Measurements from ENCODE around the gene SSPN.

The SSPN gene

GRCh38 chr12:26152507-26153102, 42.8 kb upstream of the SSPN start:
- TF ChIP-seq CREB1 (IDR thresholded peaks at IDR 0.05; ENCODE audit: low read depth) (no peak), ZBTB7A (IDR thresholded peaks at IDR 0.05; ENCODE audit: low read depth) (no peak), YY1 (IDR thresholded peaks at IDR 0.05; ENCODE audit: low read depth) (no peak)

GRCh38 chr12:26153421-26154154, 41.8 kb upstream of the SSPN start:
- TF ChIP-seq MAX (IDR thresholded peaks at IDR 0.05) (0 out of 2 replicates have a peak, but pooled peaks have one; percentile 18), EP300 (IDR thresholded peaks at IDR 0.05; ENCODE audit: borderline replicate concordance) (peak; percentile 59; the same call in 1 of the 2 replicates), NFIC (IDR thresholded peaks at IDR 0.05) (peak; percentile 50; the same call in 1 of the 2 replicates), ZBTB7A (IDR thresholded peaks at IDR 0.05; ENCODE audit: low read depth) (no peak), FOXM1 (IDR thresholded peaks at IDR 0.05; ENCODE audit: borderline replicate concordance, low read depth) (0 out of 2 replicates have a peak, but pooled peaks have one; percentile 26), CEBPB (IDR thresholded peaks at IDR 0.05) (no peak), REST (IDR thresholded peaks at IDR 0.05; ENCODE audit: low read depth) (no peak), USF1 (IDR thresholded peaks at IDR 0.05) (no peak), TCF12 (IDR thresholded peaks at IDR 0.05; ENCODE audit: low read depth) (peak; percentile 45; the same call in 1 of the 2 replicates), TEAD4 (IDR thresholded peaks at IDR 0.05) (peak; percentile 83), RAD21 (IDR thresholded peaks at IDR 0.05; ENCODE audit: low read depth) (peak; percentile 36), YY1 (IDR thresholded peaks at IDR 0.05; ENCODE audit: low read depth) (no peak), CREB1 (IDR thresholded peaks at IDR 0.05; ENCODE audit: low read depth) (no peak), TAF1 (IDR thresholded peaks at IDR 0.05; ENCODE audit: low read depth) (no peak), EGR1 (IDR thresholded peaks at IDR 0.05) (no peak)

- TF ChIP-seq TCF12 (IDR thresholded peaks at IDR 0.05; ENCODE audit: low read depth), result no peak
- no peak for TF ChIP-seq TEAD4 (IDR thresholded peaks at IDR 0.05)
- TF ChIP-seq CEBPB (IDR thresholded peaks at IDR 0.05), result no peak
- no peak for TF ChIP-seq CREB1 (IDR thresholded peaks at IDR 0.05; ENCODE audit: low read depth)
- TF ChIP-seq TAF1 (IDR thresholded peaks at IDR 0.05; ENCODE audit: low read depth), result no peak
- no peak for TF ChIP-seq YY1 (IDR thresholded peaks at IDR 0.05; ENCODE audit: low read depth)
- no peak for TF ChIP-seq FOXM1 (IDR thresholded peaks at IDR 0.05; ENCODE audit: borderline replicate concordance, low read depth)
- TF ChIP-seq USF1 (IDR thresholded peaks at IDR 0.05), result no peak
- TF ChIP-seq RAD21 (IDR thresholded peaks at IDR 0.05; ENCODE audit: low read depth), result no peak
- TF ChIP-seq REST (IDR thresholded peaks at IDR 0.05; ENCODE audit: low read depth), result no peak
- no peak for TF ChIP-seq EGR1 (IDR thresholded peaks at IDR 0.05)
- TF ChIP-seq ZBTB7A (IDR thresholded peaks at IDR 0.05; ENCODE audit: low read depth), result no peak
- TF ChIP-seq MAX (IDR thresholded peaks at IDR 0.05), result no peak
- no peak for TF ChIP-seq NFIC (IDR thresholded peaks at IDR 0.05)
- no peak for TF ChIP-seq EP300 (IDR thresholded peaks at IDR 0.05; ENCODE audit: borderline replicate concordance)
These were observed 39.0 kb upstream of the SSPN start for GRCh38 chr12:26156201-26156871.

- no peak for TF ChIP-seq ZBTB7A (IDR thresholded peaks at IDR 0.05; ENCODE audit: low read depth)
- TF ChIP-seq TAF1 (IDR thresholded peaks at IDR 0.05; ENCODE audit: low read depth), result no peak
- TF ChIP-seq YY1 (IDR thresholded peaks at IDR 0.05; ENCODE audit: low read depth), result no peak
- TF ChIP-seq TCF12 (IDR thresholded peaks at IDR 0.05; ENCODE audit: low read depth), result no peak
- TF ChIP-seq CREB1 (IDR thresholded peaks at IDR 0.05; ENCODE audit: low read depth), result no peak
- no peak for TF ChIP-seq EP300 (IDR thresholded peaks at IDR 0.05; ENCODE audit: borderline replicate concordance)
- TF ChIP-seq CEBPB (IDR thresholded peaks at IDR 0.05), result no peak
- TF ChIP-seq EGR1 (IDR thresholded peaks at IDR 0.05), result no peak
- TF ChIP-seq REST (IDR thresholded peaks at IDR 0.05; ENCODE audit: low read depth), result no peak
- TF ChIP-seq MAX (IDR thresholded peaks at IDR 0.05), result no peak
- no peak for TF ChIP-seq USF1 (IDR thresholded peaks at IDR 0.05)
- no peak for TF ChIP-seq FOXM1 (IDR thresholded peaks at IDR 0.05; ENCODE audit: borderline replicate concordance, low read depth)
- TF ChIP-seq NFIC (IDR thresholded peaks at IDR 0.05), result no peak
- TF ChIP-seq RAD21 (IDR thresholded peaks at IDR 0.05; ENCODE audit: low read depth), result no peak
- no peak for TF ChIP-seq TEAD4 (IDR thresholded peaks at IDR 0.05)
These were observed 38.4 kb upstream of the SSPN start for GRCh38 chr12:26157001-26157400.

Measured in Ishikawa (cell line).